SK-N-SH treated with all-trans-retinoic acid at 6 μM for 48 hours (cell line): ENCODE results near the gene PARM1.

ENCODE experiments used
- ATAC-seq: fragments of 200-7000 bp; cut with Tn5 transposase; 3 replicates; pipeline ENCODE4 v1.9.1; 2020; ENCODE audit warnings: mild to moderate bottlenecking, moderate library complexity
- ARNTL ChIP-seq: fragments of 450-650 bp; formaldehyde crosslinking; IDR thresholded peaks from 2 replicates; pipeline ENCODE4 v1.5.0; 2020; ENCODE audit warnings: low read depth, mild to moderate bottlenecking, moderate library complexity, borderline replicate concordance
- BACH2 ChIP-seq: fragments of 250-450 bp; sonication (Bioruptor Pico); IDR thresholded peaks from 2 replicates; pipeline ENCODE4 v1.9.0; 2021; ENCODE audit warnings: mild to moderate bottlenecking, borderline replicate concordance
- CSDC2 ChIP-seq: fragments of 250-450 bp; sonication (Bioruptor Pico); IDR thresholded peaks from 2 replicates; pipeline ENCODE4 v1.5.0; 2020; ENCODE audit warnings: mild to moderate bottlenecking, moderate library complexity
- ESRRG ChIP-seq: fragments of 250-450 bp; sonication (Bioruptor Pico); IDR thresholded peaks from 2 replicates; pipeline ENCODE4 v1.6.1; 2021; ENCODE audit warnings: mild to moderate bottlenecking
- GLIS3 ChIP-seq: fragments of 250-450 bp; sonication (Bioruptor Pico); IDR thresholded peaks from 2 replicates; pipeline ENCODE4 v1.5.0; 2020; ENCODE audit warnings: mild to moderate bottlenecking, moderate library complexity
- ISL1 ChIP-seq: fragments of 250-450 bp; sonication (Bioruptor Pico); IDR thresholded peaks from 2 replicates; pipeline ENCODE4 v2.1.2; 2022; ENCODE audit warnings: mild to moderate bottlenecking, moderate library complexity
- PATZ1 ChIP-seq: fragments of 250-450 bp; sonication (Bioruptor Pico); IDR thresholded peaks from 2 replicates; pipeline ENCODE4 v1.8.0; 2020; ENCODE audit warnings: mild to moderate bottlenecking, moderate library complexity, borderline replicate concordance
- PPARA ChIP-seq: fragments of 250-450 bp; sonication (Bioruptor Pico); IDR thresholded peaks from 2 replicates; pipeline ENCODE4 v1.5.0; 2020; ENCODE audit warnings: mild to moderate bottlenecking, borderline replicate concordance
- RARB ChIP-seq: fragments of 250-450 bp; sonication (Bioruptor Pico); IDR thresholded peaks from 2 replicates; pipeline ENCODE4 v1.8.0; 2021; ENCODE audit warnings: mild to moderate bottlenecking, moderate library complexity
- SNAI2 ChIP-seq: fragments of 250-450 bp; sonication (Bioruptor Pico); IDR thresholded peaks from 2 replicates; pipeline ENCODE4 v1.5.0; 2020; ENCODE audit warnings: mild to moderate bottlenecking, moderate library complexity
- TCF4 ChIP-seq: fragments of 250-450 bp; sonication (Bioruptor Pico); IDR thresholded peaks from 2 replicates; pipeline ENCODE4 v1.8.0; 2021; ENCODE audit warnings: mild to moderate bottlenecking, moderate library complexity, borderline replicate concordance
- TOX ChIP-seq: fragments of 250-450 bp; sonication (Bioruptor Pico); IDR thresholded peaks from 2 replicates; pipeline ENCODE4 v1.8.0; 2021; ENCODE audit warnings: mild to moderate bottlenecking, moderate library complexity, borderline replicate concordance
- ZC3H10 ChIP-seq: fragments of 250-450 bp; sonication (Bioruptor Pico); IDR thresholded peaks from 2 replicates; pipeline ENCODE4 v1.5.1; 2021; ENCODE audit warnings: mild to moderate bottlenecking, moderate library complexity
- ZFP3 ChIP-seq: fragments of 250-450 bp; sonication (Bioruptor Pico); IDR thresholded peaks from 2 replicates; pipeline ENCODE4 v1.5.0; 2020; ENCODE audit warnings: mild to moderate bottlenecking, moderate library complexity
- ZFP30 ChIP-seq: fragments of 450-650 bp; formaldehyde crosslinking; IDR thresholded peaks from 2 replicates; pipeline ENCODE4 v1.5.0; 2022; ENCODE audit warnings: mild to moderate bottlenecking, moderate library complexity
- ZNF565 ChIP-seq: fragments of 450-650 bp; formaldehyde crosslinking; conservative IDR thresholded peaks from 2 replicates; pipeline ENCODE4 v1.5.0; 2020; ENCODE audit warnings: low read depth, mild to moderate bottlenecking, moderate library complexity
- ZNF70 ChIP-seq: fragments of 450-650 bp; formaldehyde crosslinking; IDR thresholded peaks from 2 replicates; pipeline ENCODE4 v1.5.0; 2020; ENCODE audit warnings: mild to moderate bottlenecking, moderate library complexity
- ZNF8 ChIP-seq: fragments of 450-650 bp; formaldehyde crosslinking; IDR thresholded peaks from 2 replicates; pipeline ENCODE4 v1.5.0; 2020; ENCODE audit warnings: mild to moderate bottlenecking, moderate library complexity
- TF ChIP-seq, protein P1 (sequence below): fragments of 250-450 bp; sonication (Bioruptor Pico); IDR thresholded peaks from 2 replicates; pipeline ENCODE4 v1.5.0; 2020; ENCODE audit warnings: mild to moderate bottlenecking, moderate library complexity
- TF ChIP-seq, protein P2 (sequence below): fragments of 250-450 bp; sonication (Bioruptor Pico); IDR thresholded peaks from 2 replicates; pipeline ENCODE4 v1.5.1; 2021; ENCODE audit warnings: mild to moderate bottlenecking, moderate library complexity
- TF ChIP-seq, protein P3 (sequence below): fragments of 250-450 bp; sonication (Bioruptor Pico); IDR thresholded peaks from 2 replicates; pipeline ENCODE4 v1.8.0; 2021; ENCODE audit warnings: low read depth, mild to moderate bottlenecking, moderate library complexity, borderline replicate concordance
- TF ChIP-seq, protein P4 (sequence below): fragments of 250-450 bp; sonication (Bioruptor Pico); IDR thresholded peaks from 2 replicates; pipeline ENCODE4 v1.5.1; 2020; ENCODE audit warnings: low read depth, mild to moderate bottlenecking, moderate library complexity

The PARM1 gene

GRCh38 chr4:74958881-74959280, 26.0 kb downstream of the PARM1 start:
- TF ChIP-seq PPARA (CRISPR knock-in tag) (no peak), ZFP3 (CRISPR knock-in tag) (no peak), ESRRG (no peak), SNAI2 (CRISPR knock-in tag) (no peak), GLIS3 (no peak), TCF4 (CRISPR knock-in tag) (no peak), ZNF8 (no peak), ZFP30 (no peak), ZNF70 (CRISPR knock-in tag) (no peak), BACH2 (CRISPR knock-in tag) (no peak), ZC3H10 (no peak), ARNTL (CRISPR knock-in tag) (no peak), CSDC2 (CRISPR knock-in tag) (no peak), PATZ1 (no peak), RARB (no peak), ZNF565 (no peak)
- TF ChIP-seq, protein P1, sequence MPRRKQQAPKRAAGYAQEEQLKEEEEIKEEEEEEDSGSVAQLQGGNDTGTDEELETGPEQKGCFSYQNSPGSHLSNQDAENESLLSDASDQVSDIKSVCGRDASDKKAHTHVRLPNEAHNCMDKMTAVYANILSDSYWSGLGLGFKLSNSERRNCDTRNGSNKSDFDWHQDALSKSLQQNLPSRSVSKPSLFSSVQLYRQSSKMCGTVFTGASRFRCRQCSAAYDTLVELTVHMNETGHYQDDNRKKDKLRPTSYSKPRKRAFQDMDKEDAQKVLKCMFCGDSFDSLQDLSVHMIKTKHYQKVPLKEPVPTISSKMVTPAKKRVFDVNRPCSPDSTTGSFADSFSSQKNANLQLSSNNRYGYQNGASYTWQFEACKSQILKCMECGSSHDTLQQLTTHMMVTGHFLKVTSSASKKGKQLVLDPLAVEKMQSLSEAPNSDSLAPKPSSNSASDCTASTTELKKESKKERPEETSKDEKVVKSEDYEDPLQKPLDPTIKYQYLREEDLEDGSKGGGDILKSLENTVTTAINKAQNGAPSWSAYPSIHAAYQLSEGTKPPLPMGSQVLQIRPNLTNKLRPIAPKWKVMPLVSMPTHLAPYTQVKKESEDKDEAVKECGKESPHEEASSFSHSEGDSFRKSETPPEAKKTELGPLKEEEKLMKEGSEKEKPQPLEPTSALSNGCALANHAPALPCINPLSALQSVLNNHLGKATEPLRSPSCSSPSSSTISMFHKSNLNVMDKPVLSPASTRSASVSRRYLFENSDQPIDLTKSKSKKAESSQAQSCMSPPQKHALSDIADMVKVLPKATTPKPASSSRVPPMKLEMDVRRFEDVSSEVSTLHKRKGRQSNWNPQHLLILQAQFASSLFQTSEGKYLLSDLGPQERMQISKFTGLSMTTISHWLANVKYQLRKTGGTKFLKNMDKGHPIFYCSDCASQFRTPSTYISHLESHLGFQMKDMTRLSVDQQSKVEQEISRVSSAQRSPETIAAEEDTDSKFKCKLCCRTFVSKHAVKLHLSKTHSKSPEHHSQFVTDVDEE (CRISPR knock-in tag): no peak
- TF ChIP-seq, protein P2, sequence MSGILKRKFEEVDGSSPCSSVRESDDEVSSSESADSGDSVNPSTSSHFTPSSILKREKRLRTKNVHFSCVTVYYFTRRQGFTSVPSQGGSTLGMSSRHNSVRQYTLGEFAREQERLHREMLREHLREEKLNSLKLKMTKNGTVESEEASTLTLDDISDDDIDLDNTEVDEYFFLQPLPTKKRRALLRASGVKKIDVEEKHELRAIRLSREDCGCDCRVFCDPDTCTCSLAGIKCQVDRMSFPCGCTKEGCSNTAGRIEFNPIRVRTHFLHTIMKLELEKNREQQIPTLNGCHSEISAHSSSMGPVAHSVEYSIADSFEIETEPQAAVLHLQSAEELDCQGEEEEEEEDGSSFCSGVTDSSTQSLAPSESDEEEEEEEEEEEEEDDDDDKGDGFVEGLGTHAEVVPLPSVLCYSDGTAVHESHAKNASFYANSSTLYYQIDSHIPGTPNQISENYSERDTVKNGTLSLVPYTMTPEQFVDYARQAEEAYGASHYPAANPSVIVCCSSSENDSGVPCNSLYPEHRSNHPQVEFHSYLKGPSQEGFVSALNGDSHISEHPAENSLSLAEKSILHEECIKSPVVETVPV (CRISPR knock-in tag): no peak
- TF ChIP-seq, protein P3, sequence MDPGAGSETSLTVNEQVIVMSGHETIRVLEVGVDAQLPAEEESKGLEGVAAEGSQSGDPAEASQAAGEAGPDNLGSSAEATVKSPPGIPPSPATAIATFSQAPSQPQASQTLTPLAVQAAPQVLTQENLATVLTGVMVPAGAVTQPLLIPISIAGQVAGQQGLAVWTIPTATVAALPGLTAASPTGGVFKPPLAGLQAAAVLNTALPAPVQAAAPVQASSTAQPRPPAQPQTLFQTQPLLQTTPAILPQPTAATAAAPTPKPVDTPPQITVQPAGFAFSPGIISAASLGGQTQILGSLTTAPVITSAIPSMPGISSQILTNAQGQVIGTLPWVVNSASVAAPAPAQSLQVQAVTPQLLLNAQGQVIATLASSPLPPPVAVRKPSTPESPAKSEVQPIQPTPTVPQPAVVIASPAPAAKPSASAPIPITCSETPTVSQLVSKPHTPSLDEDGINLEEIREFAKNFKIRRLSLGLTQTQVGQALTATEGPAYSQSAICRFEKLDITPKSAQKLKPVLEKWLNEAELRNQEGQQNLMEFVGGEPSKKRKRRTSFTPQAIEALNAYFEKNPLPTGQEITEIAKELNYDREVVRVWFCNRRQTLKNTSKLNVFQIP (CRISPR knock-in tag): no peak
- TF ChIP-seq, protein P4, sequence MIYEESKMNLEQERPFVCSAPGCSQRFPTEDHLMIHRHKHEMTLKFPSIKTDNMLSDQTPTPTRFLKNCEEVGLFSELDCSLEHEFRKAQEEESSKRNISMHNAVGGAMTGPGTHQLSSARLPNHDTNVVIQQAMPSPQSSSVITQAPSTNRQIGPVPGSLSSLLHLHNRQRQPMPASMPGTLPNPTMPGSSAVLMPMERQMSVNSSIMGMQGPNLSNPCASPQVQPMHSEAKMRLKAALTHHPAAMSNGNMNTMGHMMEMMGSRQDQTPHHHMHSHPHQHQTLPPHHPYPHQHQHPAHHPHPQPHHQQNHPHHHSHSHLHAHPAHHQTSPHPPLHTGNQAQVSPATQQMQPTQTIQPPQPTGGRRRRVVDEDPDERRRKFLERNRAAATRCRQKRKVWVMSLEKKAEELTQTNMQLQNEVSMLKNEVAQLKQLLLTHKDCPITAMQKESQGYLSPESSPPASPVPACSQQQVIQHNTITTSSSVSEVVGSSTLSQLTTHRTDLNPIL (CRISPR knock-in tag): no peak
- TF ChIP-seq, all 23 proteins: peak for 0
- no peak for ATAC-seq

DNA sequence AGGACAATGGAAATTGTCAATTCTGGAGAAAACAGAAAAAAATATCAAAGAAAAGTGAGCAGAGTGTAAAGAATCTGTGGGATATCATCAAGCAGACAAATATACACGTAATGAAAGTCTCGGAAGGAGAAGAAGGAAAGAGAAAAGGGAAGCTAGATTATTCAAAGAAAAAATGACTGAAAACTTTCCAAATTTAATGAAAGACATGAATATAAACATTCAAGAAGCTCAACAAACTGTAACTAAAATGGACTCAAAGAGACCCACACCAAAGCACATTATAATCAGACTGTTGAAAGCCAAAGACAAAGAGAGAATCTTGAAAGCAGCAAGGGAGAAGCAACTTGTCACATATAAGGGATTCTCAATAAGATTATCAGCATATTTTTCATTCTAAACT, 28.3 kb downstream of the PARM1 start:
- ATAC-seq: no peak
- TF ChIP-seq TOX: no peak
- TF ChIP-seq PPARA (CRISPR knock-in tag): no peak
- no peak for TF ChIP-seq ISL1 (CRISPR knock-in tag)
- TF ChIP-seq, protein P2 (CRISPR knock-in tag): no peak
- no peak for TF ChIP-seq RARB
- no peak for TF ChIP-seq ZNF8
- TF ChIP-seq ZNF70 (CRISPR knock-in tag): no peak
- TF ChIP-seq PATZ1: no peak
- TF ChIP-seq BACH2 (CRISPR knock-in tag): no peak
- no peak for TF ChIP-seq SNAI2 (CRISPR knock-in tag)
- no peak for TF ChIP-seq ZFP30
- TF ChIP-seq ZNF565: no peak
- TF ChIP-seq, protein P3 (CRISPR knock-in tag): no peak
- no peak for TF ChIP-seq CSDC2 (CRISPR knock-in tag)
- no peak for TF ChIP-seq ARNTL (CRISPR knock-in tag)
- TF ChIP-seq ESRRG: no peak
- no peak for TF ChIP-seq ZC3H10
- TF ChIP-seq, all 23 proteins: peak for 0
